ENCODE results near the gene PHOX2A.

PHOX2A gene

GRCh38 chr11:72247584-72247983, 3.6 kb upstream of the PHOX2A start:
- DNase-seq, result no peak

GRCh38 chr11:72245263-72245816, 1.4 kb upstream of the PHOX2A start:
- no peak for DNase-seq

- DNase-seq, result no peak
Observed at GRCh38 chr11:72244361-72245262, 636 bp upstream of the PHOX2A start.

GRCh38 chr11:72243173-72244059, 560 bp downstream of the PHOX2A start:
- DNase-seq, result no peak

GRCh38 chr11:72242141-72242540, 1.8 kb downstream of the PHOX2A start:
- no peak for DNase-seq

GRCh38 chr11:72241291-72241781, 2.6 kb downstream of the PHOX2A start:
- DNase-seq, result no peak

- no peak for DNase-seq
Observed at GRCh38 chr11:72240461-72241290, 3.3 kb downstream of the PHOX2A start.

GRCh38 chr11:72239849-72240460, 4.0 kb downstream of the PHOX2A start:
- DNase-seq, result no peak

- DNase-seq, result no peak
Observed at GRCh38 chr11:72239313-72239848, 4.6 kb downstream of the PHOX2A start.

- DNase-seq, result no peak
Observed at GRCh38 chr11:72238492-72239312, 5.3 kb downstream of the PHOX2A start.

GRCh38 chr11:72238040-72238450, 5.9 kb downstream of the PHOX2A start:
- peak; percentile 69 for DNase-seq

- DNase-seq, result no peak
Observed at GRCh38 chr11:72237112-72237931, 6.7 kb downstream of the PHOX2A start.

- DNase-seq, result no peak
Observed at GRCh38 chr11:72236774-72237111, 7.2 kb downstream of the PHOX2A start.

GRCh38 chr11:72236083-72236697, 7.8 kb downstream of the PHOX2A start:
- no peak for DNase-seq

GRCh38 chr11:72235351-72236057, 8.5 kb downstream of the PHOX2A start:
- DNase-seq, result no peak

- DNase-seq, result no peak
Observed at GRCh38 chr11:72234920-72235319, 9.1 kb downstream of the PHOX2A start.

GRCh38 chr11:72234514-72234830, 9.5 kb downstream of the PHOX2A start:
- DNase-seq, result no peak

- DNase-seq, result no peak
Observed at GRCh38 chr11:72233773-72234513, 10.0 kb downstream of the PHOX2A start.
